Activated B cell treated with CpG ODN at 0.5 μM for 24 hours (primary cell): ENCODE data around the gene ATP5F1C. TPM values are rescaled to one million over a fixed set of nuclear protein-coding genes. Genes with fewer than 3 reads are reported as not detected.

Source experiments
- ATAC-seq: fragments of 200-7000 bp; cut with Tn5 transposase; one replicate; pipeline ENCODE4 v1.10.0; 2021; ENCODE audit warnings: low read depth, mild to moderate bottlenecking, moderate library complexity
- CTCF ChIA-PET: fragments of 350-600 bp; sonication (Branson Sonifier 250); formaldehyde crosslinking; loops from one replicate; lab custom pipeline; 2021; ENCODE audit warnings: antibody characterized with exemption; lab: Charles Lee
- POLR2A ChIA-PET: fragments of 350-600 bp; sonication (Branson Sonifier 250); formaldehyde crosslinking; loops from one replicate; lab custom pipeline; 2021; ENCODE audit warnings: antibody characterized with exemption; lab: Charles Lee
- DNase-seq: peaks from one replicate; pipeline ENCODE4 v3.0.0; 2022
- H3K27ac Mint-ChIP-seq: one replicate; pipeline ENCODE4 v1.8.0; 2020; ENCODE audit warnings: mixed read lengths
- H3K27me3 Mint-ChIP-seq: one replicate; pipeline ENCODE4 v1.8.0; 2021; ENCODE audit warnings: mixed read lengths
- H3K36me3 Mint-ChIP-seq: one replicate; pipeline ENCODE4 v1.8.0; 2021; ENCODE audit warnings: low read depth, mixed read lengths
- H3K4me1 Mint-ChIP-seq: one replicate; pipeline ENCODE4 v1.8.0; 2021; ENCODE audit warnings: mixed read lengths
- H3K4me3 Mint-ChIP-seq: one replicate; pipeline ENCODE4 v1.8.0; 2020; ENCODE audit warnings: mild to moderate bottlenecking, mixed read lengths
- H3K9me3 Mint-ChIP-seq: one replicate; pipeline ENCODE4 v1.8.0; 2020; ENCODE audit warnings: mixed read lengths
- intact Hi-C: fragments of 100-400 bp; cut with micrococcal nuclease; formaldehyde crosslinking; loops from one replicate; pipeline ENCODE4 v1.15.1; 2024
- total RNA-seq: library from RNA; stranded (reverse); gene quantifications from 2 replicates; pipeline ENCODE4 v1.2.3, GENCODE V29; 2022
- TF ChIP-seq, protein P1 (sequence below): fragments of 200-600 bp; IDR thresholded peaks from one replicate; pipeline ENCODE4 v1.8.0; 2022; ENCODE audit warnings: antibody characterized with exemption, mild to moderate bottlenecking

Gene ATP5F1C
- total RNA-seq, 1 donor from 2014 or later = 182 TPM

DNA sequence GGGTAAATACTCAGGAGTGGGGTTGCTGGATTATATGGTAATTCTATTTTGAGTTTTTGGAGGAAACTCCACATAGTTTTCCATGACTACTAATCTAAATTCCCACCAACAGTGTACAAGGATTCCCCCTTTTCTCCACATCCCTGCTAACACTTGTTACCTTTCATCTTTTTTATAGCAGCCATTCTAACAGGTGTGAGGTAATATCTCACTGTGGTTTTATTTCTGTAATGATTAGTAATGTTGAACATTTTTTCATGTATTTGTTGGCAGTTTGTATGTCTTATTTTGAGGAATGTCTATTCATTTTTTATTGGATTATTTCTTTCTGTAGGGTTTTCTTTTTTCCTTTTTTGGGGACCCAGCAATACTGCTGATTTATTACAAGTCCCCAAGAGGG lies 45.2 kb downstream of the ATP5F1C start:
- Mint-ChIP-seq H3K27ac (no peak overlapping the region), H3K9me3 (no peaks in the 10 kb centered on the region), H3K36me3 (peaks cover 60% of the 10 kb centered on the region), H3K4me1 (peaks cover 12% of the 10 kb centered on the region), H3K4me3 (no peak overlapping the region), H3K27me3 (no peaks in the 10 kb centered on the region)
- DNase-seq (no peak), ATAC-seq (no peak)
- POLR2A ChIA-PET = no interaction called here
- CTCF ChIA-PET = no interaction called here
- intact Hi-C loops = no loop called here
- TF ChIP-seq, protein P1, sequence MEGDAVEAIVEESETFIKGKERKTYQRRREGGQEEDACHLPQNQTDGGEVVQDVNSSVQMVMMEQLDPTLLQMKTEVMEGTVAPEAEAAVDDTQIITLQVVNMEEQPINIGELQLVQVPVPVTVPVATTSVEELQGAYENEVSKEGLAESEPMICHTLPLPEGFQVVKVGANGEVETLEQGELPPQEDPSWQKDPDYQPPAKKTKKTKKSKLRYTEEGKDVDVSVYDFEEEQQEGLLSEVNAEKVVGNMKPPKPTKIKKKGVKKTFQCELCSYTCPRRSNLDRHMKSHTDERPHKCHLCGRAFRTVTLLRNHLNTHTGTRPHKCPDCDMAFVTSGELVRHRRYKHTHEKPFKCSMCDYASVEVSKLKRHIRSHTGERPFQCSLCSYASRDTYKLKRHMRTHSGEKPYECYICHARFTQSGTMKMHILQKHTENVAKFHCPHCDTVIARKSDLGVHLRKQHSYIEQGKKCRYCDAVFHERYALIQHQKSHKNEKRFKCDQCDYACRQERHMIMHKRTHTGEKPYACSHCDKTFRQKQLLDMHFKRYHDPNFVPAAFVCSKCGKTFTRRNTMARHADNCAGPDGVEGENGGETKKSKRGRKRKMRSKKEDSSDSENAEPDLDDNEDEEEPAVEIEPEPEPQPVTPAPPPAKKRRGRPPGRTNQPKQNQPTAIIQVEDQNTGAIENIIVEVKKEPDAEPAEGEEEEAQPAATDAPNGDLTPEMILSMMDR = no peak

DNA sequence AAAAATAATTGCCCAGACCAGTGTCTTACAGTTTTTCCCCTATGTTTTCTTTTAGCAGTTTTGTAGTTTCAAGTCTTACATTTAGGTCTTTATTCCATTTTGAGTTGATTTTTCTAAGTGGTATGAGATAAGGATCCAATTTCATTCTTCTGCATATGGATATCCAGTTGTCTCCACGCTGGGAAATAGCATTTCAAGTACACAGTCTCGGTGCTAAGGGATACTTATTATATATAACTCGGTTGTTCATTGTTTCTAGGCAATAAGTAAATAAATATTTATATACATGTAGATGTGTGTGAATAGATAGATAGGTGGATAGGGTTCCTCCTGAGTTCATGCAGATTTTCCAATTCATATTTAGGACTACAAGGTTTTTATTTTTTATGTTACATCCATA lies 46.3 kb downstream of the ATP5F1C start:
- H3K4me1 Mint-ChIP-seq = peaks cover 10% of the 10 kb centered on the region
- DNase-seq (no peak), ATAC-seq (no peak)
- no peaks in the 10 kb centered on the region for H3K9me3 Mint-ChIP-seq
- H3K27me3 Mint-ChIP-seq = no peaks in the 10 kb centered on the region
- POLR2A ChIA-PET = no interaction called here
- H3K27ac Mint-ChIP-seq = no peak overlapping the region
- intact Hi-C loops = no loop called here
- CTCF ChIA-PET = no interaction called here
- TF ChIP-seq, protein P1 = no peak
- no peak overlapping the region for H3K4me3 Mint-ChIP-seq
- peaks cover 59% of the 10 kb centered on the region for H3K36me3 Mint-ChIP-seq

DNA sequence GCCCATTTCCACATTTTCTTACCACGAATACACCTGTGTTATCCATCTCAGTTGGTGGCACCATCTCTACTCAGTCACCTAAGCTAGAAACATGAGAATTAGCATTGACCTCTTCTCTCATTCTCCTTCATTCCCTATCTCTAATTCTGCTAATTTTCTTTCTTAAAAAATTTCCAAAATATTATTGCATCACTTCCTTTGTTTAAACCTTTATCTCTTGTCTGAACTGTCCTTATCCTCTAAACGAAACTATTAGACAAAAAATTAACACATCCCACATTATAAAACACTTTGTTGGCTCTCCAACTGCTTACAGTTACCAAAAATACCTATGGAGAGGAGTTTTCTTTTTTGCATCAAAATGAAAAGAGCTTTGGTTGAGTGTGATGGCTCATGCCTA lies 48.6 kb downstream of the ATP5F1C start:
- H3K9me3 Mint-ChIP-seq = no peaks in the 10 kb centered on the region
- intact Hi-C loops = no loop called here
- no peak overlapping the region for H3K4me3 Mint-ChIP-seq
- H3K4me1 Mint-ChIP-seq = peaks cover 3% of the 10 kb centered on the region
- H3K27me3 Mint-ChIP-seq = no peaks in the 10 kb centered on the region
- H3K27ac Mint-ChIP-seq = no peak overlapping the region
- H3K36me3 Mint-ChIP-seq = peaks cover 63% of the 10 kb centered on the region
- POLR2A ChIA-PET = no interaction called here
- CTCF ChIA-PET = no interaction called here
- TF ChIP-seq, protein P1 = no peak
- ATAC-seq = no peak
- DNase-seq = no peak

DNA sequence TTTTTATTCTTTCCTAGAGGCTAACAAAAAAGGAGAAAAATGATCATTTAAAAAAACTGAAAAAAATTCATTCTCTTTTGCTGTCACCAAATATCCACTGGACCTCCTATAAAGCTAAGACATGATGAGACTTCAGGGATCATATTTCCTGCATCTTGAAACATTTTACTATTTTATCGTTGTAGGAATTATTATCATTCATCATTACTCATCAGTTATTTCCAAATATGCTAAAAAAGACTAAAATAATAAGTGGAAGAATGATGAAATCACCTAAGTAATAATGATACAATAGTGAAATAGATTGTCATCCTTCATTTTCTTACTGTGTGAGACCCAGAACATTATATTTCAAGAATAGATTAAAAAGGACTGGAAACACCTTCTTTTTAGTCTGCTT lies 58.6 kb downstream of the ATP5F1C start:
- intact Hi-C loops = no loop called here
- peaks cover 20% of the 10 kb centered on the region for H3K36me3 Mint-ChIP-seq
- CTCF ChIA-PET = no interaction called here
- TF ChIP-seq, protein P1 = no peak
- no peaks in the 10 kb centered on the region for H3K9me3 Mint-ChIP-seq
- H3K27me3 Mint-ChIP-seq = no peaks in the 10 kb centered on the region
- POLR2A ChIA-PET = no interaction called here
- H3K4me1 Mint-ChIP-seq = no peaks in the 10 kb centered on the region
- ATAC-seq (no peak), DNase-seq (no peak)
- H3K4me3 Mint-ChIP-seq = no peak overlapping the region
- H3K27ac Mint-ChIP-seq = no peak overlapping the region

DNA sequence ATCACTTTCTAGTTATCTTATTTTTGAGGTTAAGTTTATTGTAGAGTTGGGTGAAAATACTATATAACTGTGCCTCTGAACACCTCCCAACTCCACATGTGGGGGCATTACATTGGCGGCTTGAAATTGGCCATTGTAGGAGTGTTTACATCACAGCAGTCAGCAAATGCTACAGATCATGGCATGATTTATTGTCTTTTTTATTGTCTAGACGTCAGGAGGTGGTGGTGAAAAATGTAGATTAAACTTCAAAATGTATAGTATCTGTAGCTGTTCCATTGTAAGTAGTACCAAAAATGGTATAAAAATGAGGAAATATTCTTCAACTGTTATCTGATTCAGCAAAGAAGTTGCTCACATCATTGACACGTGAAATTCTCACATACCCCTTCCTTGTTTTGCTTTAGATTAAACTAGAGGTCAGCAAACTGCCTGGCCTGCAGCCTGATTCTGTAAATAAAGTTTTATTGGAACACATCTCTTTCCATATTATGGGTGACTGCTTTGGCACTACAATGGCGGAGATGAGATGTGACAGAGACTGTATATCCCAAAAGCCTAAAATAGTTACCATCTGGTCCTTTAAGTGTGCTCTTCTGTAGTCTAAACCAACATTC lies 65.4 kb downstream of the ATP5F1C start:
- ChIA-PET CTCF (no interaction called here), POLR2A (no interaction called here)
- Mint-ChIP-seq H3K4me3 (no peak overlapping the region), H3K9me3 (no peaks in the 10 kb centered on the region), H3K27ac (no peak overlapping the region), H3K36me3 (peaks cover 25% of the 10 kb centered on the region), H3K27me3 (no peaks in the 10 kb centered on the region), H3K4me1 (peaks cover 14% of the 10 kb centered on the region)
- intact Hi-C loops = no loop called here
- no peak for DNase-seq
- TF ChIP-seq, protein P1 = no peak
- ATAC-seq = no peak
